ENCODE results near the gene CREB3L1.

GRCh38 chr11:46294365-46295309 is 17.2 kb downstream of the CREB3L1 start:
- TF ChIP-seq, protein P1, sequence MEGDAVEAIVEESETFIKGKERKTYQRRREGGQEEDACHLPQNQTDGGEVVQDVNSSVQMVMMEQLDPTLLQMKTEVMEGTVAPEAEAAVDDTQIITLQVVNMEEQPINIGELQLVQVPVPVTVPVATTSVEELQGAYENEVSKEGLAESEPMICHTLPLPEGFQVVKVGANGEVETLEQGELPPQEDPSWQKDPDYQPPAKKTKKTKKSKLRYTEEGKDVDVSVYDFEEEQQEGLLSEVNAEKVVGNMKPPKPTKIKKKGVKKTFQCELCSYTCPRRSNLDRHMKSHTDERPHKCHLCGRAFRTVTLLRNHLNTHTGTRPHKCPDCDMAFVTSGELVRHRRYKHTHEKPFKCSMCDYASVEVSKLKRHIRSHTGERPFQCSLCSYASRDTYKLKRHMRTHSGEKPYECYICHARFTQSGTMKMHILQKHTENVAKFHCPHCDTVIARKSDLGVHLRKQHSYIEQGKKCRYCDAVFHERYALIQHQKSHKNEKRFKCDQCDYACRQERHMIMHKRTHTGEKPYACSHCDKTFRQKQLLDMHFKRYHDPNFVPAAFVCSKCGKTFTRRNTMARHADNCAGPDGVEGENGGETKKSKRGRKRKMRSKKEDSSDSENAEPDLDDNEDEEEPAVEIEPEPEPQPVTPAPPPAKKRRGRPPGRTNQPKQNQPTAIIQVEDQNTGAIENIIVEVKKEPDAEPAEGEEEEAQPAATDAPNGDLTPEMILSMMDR (IDR thresholded peaks at IDR 0.05 in 4 of 5, conservative IDR thresholded peaks at IDR 0.05 in 1 of 5): no peak
- TF ChIP-seq POLR2A (IDR thresholded peaks at IDR 0.05): no peak

All from gastrocnemius medialis (tissue), 4 donors.